HepG2 (cell line): ENCODE measurements around the gene PPP1R8. TPM values are rescaled to one million over a fixed set of nuclear protein-coding genes. Genes with fewer than 3 reads are reported as not detected.

Source experiments
- AGO2 ChIP-seq: fragments of 200-400 bp; formaldehyde crosslinking; optimal IDR thresholded peaks from 2 replicates; pipeline ENCODE3; 2017; ENCODE audit warnings: mild to moderate bottlenecking, low read depth, low read length, moderate library complexity
- ATRX ChIP-seq: sonication (generic); formaldehyde crosslinking; IDR thresholded peaks from 2 replicates; pipeline ENCODE4 v1.4.0; 2020; ENCODE audit warnings: missing genetic modification reagents, borderline replicate concordance
- CCDC6 ChIP-seq: sonication (generic); formaldehyde crosslinking; IDR thresholded peaks from 2 replicates; pipeline ENCODE4 v1.8.1; 2022; ENCODE audit warnings: mild to moderate bottlenecking, missing genetic modification reagents, moderate library complexity
- EEA1 ChIP-seq: sonication (generic); formaldehyde crosslinking; IDR thresholded peaks from 2 replicates; pipeline ENCODE4 v1.5.1; 2020; ENCODE audit warnings: mild to moderate bottlenecking, missing genetic modification reagents, borderline replicate concordance
- IKZF5 ChIP-seq: IDR thresholded peaks from 2 replicates; pipeline ENCODE4 v1.6.1; 2018; ENCODE audit warnings: missing genetic modification reagents, mild to moderate bottlenecking, missing compliant biosample characterization
- JDP2 ChIP-seq: sonication (generic); formaldehyde crosslinking; IDR thresholded peaks from 2 replicates; pipeline ENCODE4 v1.8.1; 2022; ENCODE audit warnings: missing genetic modification reagents, borderline replicate concordance
- LRRFIP1 ChIP-seq: sonication (generic); formaldehyde crosslinking; conservative IDR thresholded peaks from 2 replicates; pipeline ENCODE4 v1.4.0; 2020; ENCODE audit warnings: missing genetic modification reagents
- MAX ChIP-seq: IDR thresholded peaks from 2 replicates; pipeline ENCODE4 v1.6.1; 2012; ENCODE audit warnings: inconsistent platforms
- MBD4 ChIP-seq: IDR thresholded peaks from 2 replicates; pipeline ENCODE4 v1.6.1; 2012; ENCODE audit warnings: low read length, inconsistent platforms, borderline replicate concordance
- SCMH1 ChIP-seq: sonication (generic); formaldehyde crosslinking; IDR thresholded peaks from 2 replicates; pipeline ENCODE4 v1.9.0; 2021; ENCODE audit warnings: missing genetic modification reagents, mild to moderate bottlenecking, borderline replicate concordance
- ZBTB1 ChIP-seq: sonication (generic); formaldehyde crosslinking; IDR thresholded peaks from 2 replicates; pipeline ENCODE4 v1.4.0; 2020; ENCODE audit warnings: missing genetic modification reagents, borderline replicate concordance
- ZFP91 ChIP-seq: sonication (generic); formaldehyde crosslinking; IDR thresholded peaks from 2 replicates; pipeline ENCODE4 v1.9.0; 2022; ENCODE audit warnings: missing genetic modification reagents, mild to moderate bottlenecking, borderline replicate concordance
- ZNF251 ChIP-seq: sonication (generic); formaldehyde crosslinking; IDR thresholded peaks from 2 replicates; pipeline ENCODE4 v1.9.0; 2021; ENCODE audit warnings: mild to moderate bottlenecking, missing genetic modification reagents
- ZNF501 ChIP-seq: sonication (generic); formaldehyde crosslinking; IDR thresholded peaks from 2 replicates; pipeline ENCODE4 v1.5.1; 2020; ENCODE audit warnings: mild to moderate bottlenecking, moderate library complexity, missing genetic modification reagents
- ZNF576 ChIP-seq: sonication (generic); formaldehyde crosslinking; IDR thresholded peaks from 2 replicates; pipeline ENCODE4 v1.4.0; 2020; ENCODE audit warnings: mild to moderate bottlenecking, missing genetic modification reagents
- ZNF770 ChIP-seq: sonication (generic); formaldehyde crosslinking; IDR thresholded peaks from 2 replicates; pipeline ENCODE4 v1.5.0; 2020; ENCODE audit warnings: mild to moderate bottlenecking, missing genetic modification reagents
- ZNF784 ChIP-seq: sonication (generic); formaldehyde crosslinking; IDR thresholded peaks from 2 replicates; pipeline ENCODE4 v1.5.1; 2020; ENCODE audit warnings: missing genetic modification reagents, mild to moderate bottlenecking, borderline replicate concordance
- polyA plus RNA-seq, 8 experiments: library from polyadenylated mRNA; depleted of rRNA in 3 of 8; stranded (reverse) in 7 of 8; unstranded in 1 of 8; fragments of >200 nt; fragmentation: Illumina TruSeq in 4 of 8; extraction: Trizol in 4 of 8; gene quantifications; 2 replicates each; pipeline versions ENCODE4 v1.2.1 to v1.2.3, GENCODE V29; 2011 to 2016; ENCODE audit warnings: low read depth in 4 of 8, missing spikeins in 1 of 8, mixed read lengths in 1 of 8; ENCODE audit not compliant: insufficient read depth in 1 of 8
- total RNA-seq, 5 experiments: library from RNA; depleted of rRNA; stranded (reverse); fragments of >200 nt; fragmentation: Illumina TruSeq; extraction: Trizol; gene quantifications; 2 replicates each; pipeline ENCODE4 v1.2.3, GENCODE V29; 2016; ENCODE audit warnings: low read depth in 1 of 5

Gene PPP1R8
- total and polyA plus RNA-seq, 2 of the 13 experiments (the other 11 are each of a cell fraction or from before 2014, with no cell fraction given) = 38.3 to 62.2 TPM

- TF ChIP-seq ZNF770 (CRISPR knock-in tag) (peak; percentile 79; the same call in 1 of the 2 replicates), ZBTB1 (no peak), ZNF784 (CRISPR knock-in tag) (no peak), ATRX (CRISPR knock-in tag) (no peak), AGO2 (no peak), JDP2 (CRISPR knock-in tag) (no peak), MBD4 (no peak), ZFP91 (peak; percentile 43; the same call in 1 of the 2 replicates), IKZF5 (CRISPR knock-in tag) (no peak), ZNF501 (CRISPR knock-in tag) (no peak), ZNF251 (CRISPR knock-in tag) (no peak), LRRFIP1 (no peak), ZNF576 (CRISPR knock-in tag) (no peak), CCDC6 (no peak), MAX (peak; percentile 47; the same call in 1 of the 2 replicates), EEA1 (CRISPR knock-in tag) (0 out of 2 replicates have a peak, but pooled peaks have one; percentile 22), SCMH1 (CRISPR knock-in tag) (no peak)
Observed at GRCh38 chr1:27872059-27872801, 41.6 kb downstream of the PPP1R8 start, which contains the start of gene THEMIS2 (continued).
